K562 (cell line): ENCODE measurements around the gene F12. TPM values are rescaled to one million over a fixed set of nuclear protein-coding genes. Genes with fewer than 3 reads are reported as not detected.

Experiments
- ATAC-seq: fragments of 200-7000 bp; cut with Tn5 transposase; 3 replicates; pipeline ENCODE4 v1.9.1; 2020; ENCODE audit warnings: moderate library complexity
- BruUV-seq: library from RNA; stranded (reverse); fragments of 400-500 nt; replicated peaks from 2 replicates; lab custom pipeline; 2021; lab: Mats Ljungman, UMichigan
- CTCF ChIA-PET: fragments of 300-600 bp; formaldehyde crosslinking; extraction: SDS; loops from one replicate; lab custom pipeline; 2021; ENCODE audit warnings: low intra/inter-chr PET ratio; lab: Yijun Ruan, JAX
- POLR2A ChIA-PET: fragments of 300-600, 350-650 bp; sonication (Branson Sonifier 250); formaldehyde crosslinking; extraction: SDS; loops from one replicate; lab custom pipeline; 2021; ENCODE audit warnings: antibody characterized with exemption, inconsistent platforms; lab: Yijun Ruan, JAX
- DNase-seq, 4 experiments: peaks; one replicate each; pipeline versions ENCODE4 v3.0.0 to v3.0.0-alpha.2; 2011 to 2018; ENCODE audit warnings: low spot score in 3 of 4, mixed read lengths in 3 of 4; ENCODE audit errors: extremely low read depth in 1 of 4
- FAIRE-seq: peaks from 2 replicates; lab custom pipeline; 2011; peaks lifted over from hg19 to GRCh38; lab: Jason Lieb, UNC
- H2AFZ ChIP-seq: 2 replicates; pipeline ENCODE4 v1.6.0; 2011; ENCODE audit warnings: low read depth, low read length, control low read depth, inconsistent platforms
- H3K27ac ChIP-seq: fragments of 200-600 bp; 3 replicates; pipeline ENCODE4 v1.8.0; 2011; ENCODE audit warnings: low read depth, mild to moderate bottlenecking, control low read depth, inconsistent platforms, low read length, moderate library complexity, mixed read lengths; ENCODE audit errors: extremely low read depth
- H3K27me3 ChIP-seq, 2 experiments: fragments of 300-600 bp in 1 of 2; 2 replicates in 1 of 2; 3 replicates in 1 of 2; pipeline versions ENCODE4 v1.6.0 to v1.8.0; 2011; ENCODE audit warnings: inconsistent platforms in 2 of 2, low read length in 2 of 2, mild to moderate bottlenecking in 1 of 2, mixed read lengths in 1 of 2, moderate library complexity in 1 of 2; ENCODE audit not compliant: control insufficient read depth in 2 of 2, insufficient read depth in 2 of 2
- H3K36me3 ChIP-seq: fragments of 300-600 bp; 3 replicates; pipeline ENCODE4 v1.8.0; 2011; ENCODE audit warnings: mild to moderate bottlenecking, low read length, inconsistent platforms; ENCODE audit not compliant: control insufficient read depth, insufficient read depth
- H3K4me1 ChIP-seq, 2 experiments: fragments of 200-600 bp in 1 of 2; replicated peaks in 1 of 2; 2 replicates in 1 of 2; 3 replicates in 1 of 2; pipeline versions ENCODE4 v1.5.1 to v1.8.0; 2011; ENCODE audit warnings: inconsistent platforms in 2 of 2, low read length in 2 of 2, mild to moderate bottlenecking in 1 of 2, mixed read lengths in 1 of 2, moderate library complexity in 1 of 2; ENCODE audit not compliant: control insufficient read depth in 2 of 2, insufficient read depth in 2 of 2
- H3K4me2 ChIP-seq: 2 replicates; pipeline ENCODE4 v1.6.1; 2011; ENCODE audit warnings: low read length, control low read depth, inconsistent platforms, mixed read lengths; ENCODE audit not compliant: insufficient read depth
- H3K4me3 ChIP-seq: fragments of 200-600 bp; sonication (generic), shearing (Covaris generic); 2 replicates; pipeline ENCODE4 v1.5.1; 2016; ENCODE audit warnings: control low read depth, inconsistent platforms
- H3K79me2 ChIP-seq: fragments of 200-600 bp; 3 replicates; pipeline ENCODE4 v1.8.0; 2011; ENCODE audit warnings: low read length, inconsistent platforms; ENCODE audit not compliant: control insufficient read depth, insufficient read depth
- H3K9ac ChIP-seq, 2 experiments: 2 replicates each; pipeline versions ENCODE4 v1.6.0 to v1.6.1; 2011; ENCODE audit warnings: low read depth in 2 of 2, low read length in 2 of 2, control low read depth in 1 of 2, inconsistent platforms in 1 of 2, mild to moderate bottlenecking in 1 of 2, mixed read lengths in 1 of 2; ENCODE audit not compliant: insufficient read depth in 1 of 2
- H3K9me1 ChIP-seq: one replicate; pipeline ENCODE4 v1.6.0; 2011; ENCODE audit warnings: inconsistent platforms, mild to moderate bottlenecking, low read length, moderate library complexity; ENCODE audit not compliant: control insufficient read depth, insufficient read depth
- H3K9me3 ChIP-seq: replicated peaks from 2 replicates; pipeline ENCODE4 v1.5.1; 2011; ENCODE audit warnings: low read depth, low read length, inconsistent platforms; ENCODE audit not compliant: control insufficient read depth, insufficient read depth
- H4K20me1 ChIP-seq: replicated peaks from 2 replicates; pipeline ENCODE4 v1.6.1; 2011; ENCODE audit warnings: low read length, inconsistent platforms, mixed read lengths; ENCODE audit not compliant: control insufficient read depth, insufficient read depth
- BRF1 ChIP-seq: IDR thresholded peaks from 3 replicates; pipeline ENCODE4 v1.6.1; 2011; ENCODE audit warnings: borderline replicate concordance, mild to moderate bottlenecking; ENCODE audit not compliant: insufficient read length; ENCODE audit errors: extremely low read depth
- E2F4 ChIP-seq: sonication (generic); formaldehyde crosslinking; IDR thresholded peaks from 2 replicates; pipeline ENCODE4 v1.8.0; 2022; ENCODE audit warnings: mild to moderate bottlenecking, low read depth, missing genetic modification reagents
- ETV1 ChIP-seq: fragments of 450-650 bp; conservative IDR thresholded peaks from 2 replicates; pipeline ENCODE4 v1.6.1; 2016; ENCODE audit warnings: missing genetic modification characterization, control low read depth, low read depth, missing compliant biosample characterization
- PURB ChIP-seq: sonication (generic); formaldehyde crosslinking; IDR thresholded peaks from 2 replicates; pipeline ENCODE4 v1.9.0; 2021; ENCODE audit warnings: low read depth, mild to moderate bottlenecking, missing genetic modification reagents
- TRIM28 ChIP-seq: fragments of 450-650 bp; IDR thresholded peaks from 2 replicates; pipeline ENCODE4 v1.6.1; 2017
- ZFP1 ChIP-seq: fragments of 450-650 bp; formaldehyde crosslinking; IDR thresholded peaks from 2 replicates; pipeline ENCODE4 v1.4.0; 2020; ENCODE audit warnings: mild to moderate bottlenecking, mixed read lengths
- ZNF780A ChIP-seq: fragments of 250-450 bp; sonication (Bioruptor Pico); IDR thresholded peaks from 2 replicates; pipeline ENCODE4 v1.5.0; 2021; ENCODE audit warnings: mild to moderate bottlenecking
- WGBS: fragments of 100-300 bp; shearing (Covaris generic); methylation state at CpG from one replicate; pipeline ENCODE4 v1.1.6; 2016; ENCODE audit warnings: low coverage, mixed read lengths; ENCODE audit not compliant: insufficient coverage; ENCODE audit errors: missing lambda C conversion rate; 5-methylcytosine and 5-hydroxymethylcytosine counted together
- in situ Hi-C: fragments of 300-500 bp; cut with MboI; formaldehyde crosslinking; loops from 4 replicates; pipeline ENCODE4 v1.15.0; 2018; ENCODE audit warnings: inconsistent platforms, mixed read lengths
- intact Hi-C: fragments of 100-400 bp; cut with micrococcal nuclease; formaldehyde crosslinking; loops from 2 replicates; pipeline ENCODE4 v1.14.2; 2022
- polyA plus RNA-seq, 8 experiments: library from polyadenylated mRNA; depleted of rRNA in 4 of 8; stranded (reverse) in 5 of 8; unstranded in 3 of 8; fragments of >200 nt; fragmentation: Nextera tagmentation in 2 of 8; fragmentation: Illumina TruSeq in 1 of 8; extraction: Ambion mirVana in 2 of 8; extraction: Trizol in 1 of 8; gene quantifications; 2 replicates each; pipeline versions ENCODE4 v1.2.1 to v1.2.3, GENCODE V29; 2011 to 2014; ENCODE audit warnings: inconsistent platforms in 1 of 8, missing spikeins in 1 of 8
- total RNA-seq, 7 experiments: library from RNA; depleted of rRNA in 6 of 7; stranded (reverse); fragments of >200 nt in 6 of 7; fragmentation: Illumina TruSeq in 2 of 7; extraction: Trizol in 2 of 7; gene quantifications; 2 replicates each; pipeline versions ENCODE4 v1.2.1 to v1.2.3, GENCODE V29; 2011 to 2021; ENCODE audit warnings: low replicate concordance in 1 of 7
- TF ChIP-seq, protein P1 (sequence below): sonication (generic); formaldehyde crosslinking; IDR thresholded peaks from 2 replicates; pipeline ENCODE4 v1.8.1; 2023; ENCODE audit warnings: mild to moderate bottlenecking, missing genetic modification reagents
- TF ChIP-seq, protein P2 (sequence below): fragments of 450-650 bp; IDR thresholded peaks from 2 replicates; pipeline ENCODE4 v1.7.0; 2016; ENCODE audit warnings: borderline replicate concordance
- TF ChIP-seq, protein P3 (sequence below): sonication (generic); formaldehyde crosslinking; IDR thresholded peaks from 2 replicates; pipeline ENCODE4 v1.8.0; 2022; ENCODE audit warnings: missing genetic modification reagents, mild to moderate bottlenecking, borderline replicate concordance

F12 gene
- total and polyA plus RNA-seq, 9 of the 15 experiments (the other 6 are each of a cell fraction or from before 2014, with no cell fraction given), result 0.59 to 18.3 (median 3.6) TPM

DNA sequence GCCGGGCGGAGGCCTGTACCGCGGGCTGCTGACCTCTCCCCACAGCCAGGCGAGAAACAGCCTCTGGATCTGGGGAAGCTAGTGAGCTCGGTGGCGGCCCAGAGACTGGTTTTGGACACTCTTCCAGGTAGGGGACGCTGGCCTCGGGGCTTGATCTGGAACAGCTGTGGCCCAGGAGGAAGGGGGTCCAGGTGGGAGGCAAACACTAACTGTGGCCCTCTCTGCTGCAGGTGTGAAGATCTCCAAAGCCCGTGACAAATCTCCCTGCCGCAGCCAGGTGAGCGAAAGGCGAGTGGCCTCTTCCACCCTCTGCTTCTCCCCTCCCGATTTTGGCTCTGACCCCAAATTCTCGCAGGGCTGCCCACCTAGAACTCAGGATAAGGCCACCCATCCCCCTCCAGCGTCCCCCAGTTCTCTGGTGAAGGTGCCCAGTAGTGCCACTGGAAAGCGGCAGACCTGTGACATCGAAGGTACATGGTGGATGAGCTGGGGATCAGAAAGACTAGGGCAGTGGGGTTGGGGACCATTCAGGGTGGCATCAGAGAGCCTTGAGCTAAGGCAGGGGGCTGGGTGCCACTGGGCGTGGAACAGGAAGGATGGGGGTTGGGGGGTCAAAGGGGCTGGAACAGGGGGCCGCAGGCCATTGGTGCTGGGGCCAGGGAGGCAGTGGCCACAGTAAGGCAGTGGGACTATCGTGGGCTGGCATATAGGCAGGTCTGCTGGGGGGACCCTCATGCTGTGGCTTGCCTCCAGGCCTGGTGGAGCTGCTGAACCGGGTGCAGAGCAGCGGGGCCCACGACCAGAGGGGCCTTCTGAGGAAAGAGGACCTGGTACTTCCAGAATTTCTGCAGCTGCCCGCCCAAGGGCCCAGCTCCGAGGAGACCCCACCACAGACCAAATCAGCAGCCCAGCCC, 38.0 kb downstream of the F12 start (continued):
- no peak for TF ChIP-seq BRF1
- TF ChIP-seq, protein P1, sequence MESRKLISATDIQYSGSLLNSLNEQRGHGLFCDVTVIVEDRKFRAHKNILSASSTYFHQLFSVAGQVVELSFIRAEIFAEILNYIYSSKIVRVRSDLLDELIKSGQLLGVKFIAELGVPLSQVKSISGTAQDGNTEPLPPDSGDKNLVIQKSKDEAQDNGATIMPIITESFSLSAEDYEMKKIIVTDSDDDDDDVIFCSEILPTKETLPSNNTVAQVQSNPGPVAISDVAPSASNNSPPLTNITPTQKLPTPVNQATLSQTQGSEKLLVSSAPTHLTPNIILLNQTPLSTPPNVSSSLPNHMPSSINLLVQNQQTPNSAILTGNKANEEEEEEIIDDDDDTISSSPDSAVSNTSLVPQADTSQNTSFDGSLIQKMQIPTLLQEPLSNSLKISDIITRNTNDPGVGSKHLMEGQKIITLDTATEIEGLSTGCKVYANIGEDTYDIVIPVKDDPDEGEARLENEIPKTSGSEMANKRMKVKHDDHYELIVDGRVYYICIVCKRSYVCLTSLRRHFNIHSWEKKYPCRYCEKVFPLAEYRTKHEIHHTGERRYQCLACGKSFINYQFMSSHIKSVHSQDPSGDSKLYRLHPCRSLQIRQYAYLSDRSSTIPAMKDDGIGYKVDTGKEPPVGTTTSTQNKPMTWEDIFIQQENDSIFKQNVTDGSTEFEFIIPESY, result no peak; the same call in 1 of the 2 replicates
- TF ChIP-seq ZFP1 (CRISPR knock-in tag), result no peak

- H3K27ac ChIP-seq, result peak overlapping the region; percentile 32; the same call in 2 of the 3 replicates
- peak overlapping the region; percentile 85 for H3K4me2 ChIP-seq
- peak overlapping the region in 1 of 2 experiments; percentile 91; a peak in 2 of 4 replicates for H3K9ac ChIP-seq
- DNase-seq, result peak; percentile 89 to 97 (median 92)
- H2AFZ ChIP-seq, result no peak overlapping the region
- BruUV-seq, result no TSS peak
- peak; percentile 83 for ATAC-seq
- no peaks in the 10 kb centered on the region for H3K27me3 ChIP-seq
- H3K9me1 ChIP-seq, result peaks cover 4% of the 10 kb centered on the region
- ChIA-PET CTCF (interaction anchor here (0.6 to 1.2 kb wide), 3 partner anchors 52 to 84 kb away, joined by 3 to 8 read pairs (median 3); no protein-coding TSS in a partner anchor), POLR2A (interaction anchor here (0.6 to 1.7 kb wide), 9 partner anchors 8 to 1191 kb away, joined by 3 to 11 read pairs (median 4); no protein-coding TSS in a partner anchor)
- no peaks in the 10 kb centered on the region for H3K9me3 ChIP-seq
- peak overlapping the region; percentile 45 for H3K4me3 ChIP-seq
- peaks cover 47% of the 10 kb centered on the region; the same call in 2 of the 3 replicates for H3K36me3 ChIP-seq
- intact Hi-C loops (loop anchor here (1.0 kb wide), 2 partner anchors 20 to 52 kb away; no protein-coding TSS in a partner anchor), in situ Hi-C loops (no loop called here)
- WGBS, result 3% methylated on average over 24 of the region's 42 CpGs
- peak; percentile 94 for FAIRE-seq
- H3K79me2 ChIP-seq, result peaks cover 24% of the 10 kb centered on the region
- no peaks in the 10 kb centered on the region for H4K20me1 ChIP-seq
- peaks cover 46 to 63% of the 10 kb centered on the region in 2 experiments for H3K4me1 ChIP-seq
- TF ChIP-seq, protein P2, sequence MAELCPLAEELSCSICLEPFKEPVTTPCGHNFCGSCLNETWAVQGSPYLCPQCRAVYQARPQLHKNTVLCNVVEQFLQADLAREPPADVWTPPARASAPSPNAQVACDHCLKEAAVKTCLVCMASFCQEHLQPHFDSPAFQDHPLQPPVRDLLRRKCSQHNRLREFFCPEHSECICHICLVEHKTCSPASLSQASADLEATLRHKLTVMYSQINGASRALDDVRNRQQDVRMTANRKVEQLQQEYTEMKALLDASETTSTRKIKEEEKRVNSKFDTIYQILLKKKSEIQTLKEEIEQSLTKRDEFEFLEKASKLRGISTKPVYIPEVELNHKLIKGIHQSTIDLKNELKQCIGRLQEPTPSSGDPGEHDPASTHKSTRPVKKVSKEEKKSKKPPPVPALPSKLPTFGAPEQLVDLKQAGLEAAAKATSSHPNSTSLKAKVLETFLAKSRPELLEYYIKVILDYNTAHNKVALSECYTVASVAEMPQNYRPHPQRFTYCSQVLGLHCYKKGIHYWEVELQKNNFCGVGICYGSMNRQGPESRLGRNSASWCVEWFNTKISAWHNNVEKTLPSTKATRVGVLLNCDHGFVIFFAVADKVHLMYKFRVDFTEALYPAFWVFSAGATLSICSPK, result no peak
- TF ChIP-seq ZNF780A (CRISPR knock-in tag) (no peak), ETV1 (no peak; the same call in 1 of the 2 replicates), E2F4 (no peak), TRIM28 (no peak), PURB (CRISPR knock-in tag) (no peak)
- TF ChIP-seq, protein P3, sequence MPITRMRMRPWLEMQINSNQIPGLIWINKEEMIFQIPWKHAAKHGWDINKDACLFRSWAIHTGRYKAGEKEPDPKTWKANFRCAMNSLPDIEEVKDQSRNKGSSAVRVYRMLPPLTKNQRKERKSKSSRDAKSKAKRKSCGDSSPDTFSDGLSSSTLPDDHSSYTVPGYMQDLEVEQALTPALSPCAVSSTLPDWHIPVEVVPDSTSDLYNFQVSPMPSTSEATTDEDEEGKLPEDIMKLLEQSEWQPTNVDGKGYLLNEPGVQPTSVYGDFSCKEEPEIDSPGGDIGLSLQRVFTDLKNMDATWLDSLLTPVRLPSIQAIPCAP, result no peak
Observed at GRCh38 chr5:177370488-177371119, 38.8 kb downstream of the F12 start.
